Umbilical cord (tissue), 2 donors: Measurements from ENCODE around the gene TNP2. TPM values are rescaled to one million over a fixed set of nuclear protein-coding genes. Genes with fewer than 3 reads are reported as not detected.

Experiments
- DNase-seq: peaks from one replicate; pipeline ENCODE4 v3.0.0-alpha.2; 2015; ENCODE audit warnings: low spot score
- total RNA-seq: library from RNA; depleted of rRNA; stranded (reverse); fragments of >200 nt; gene quantifications from one replicate; pipeline ENCODE4 v1.2.3, GENCODE V29; 2014; ENCODE audit warnings: low replicate concordance; ENCODE audit not compliant: insufficient read depth

Gene TNP2
- total RNA-seq, 1 donor from 2014 or later, result 5.3 TPM

- DNase-seq, result no peak
Measured at GRCh38 chr16:11240636-11241473, 28.3 kb downstream of the TNP2 start.

GRCh38 chr16:11239644-11240632 is 29.2 kb downstream of the TNP2 start:
- no peak for DNase-seq

GRCh38 chr16:11238272-11239202 is 30.6 kb downstream of the TNP2 start:
- DNase-seq, result no peak

- no peak for DNase-seq
Measured at GRCh38 chr16:11236461-11237254, 32.5 kb downstream of the TNP2 start.

GRCh38 chr16:11235703-11235991 is 33.5 kb downstream of the TNP2 start:
- DNase-seq, result no peak

- no peak for DNase-seq
Measured at GRCh38 chr16:11234884-11235702, 34.0 kb downstream of the TNP2 start.

- no peak for DNase-seq
Measured at GRCh38 chr16:11233727-11234376, 35.3 kb downstream of the TNP2 start.

- DNase-seq, result no peak
Measured at GRCh38 chr16:11232852-11233726, 36.0 kb downstream of the TNP2 start.

- no peak for DNase-seq
Measured at GRCh38 chr16:11232302-11232851, 36.7 kb downstream of the TNP2 start.

GRCh38 chr16:11231367-11231970 is 37.7 kb downstream of the TNP2 start:
- DNase-seq, result no peak

- DNase-seq, result no peak
Measured at GRCh38 chr16:11229906-11230305, 39.2 kb downstream of the TNP2 start.

- DNase-seq, result no peak
Measured at GRCh38 chr16:11229432-11229831, 39.7 kb downstream of the TNP2 start.

- DNase-seq, result no peak
Measured at GRCh38 chr16:11225677-11226549, 43.2 kb downstream of the TNP2 start.

- no peak for DNase-seq
Measured at GRCh38 chr16:11224894-11225676, 44.0 kb downstream of the TNP2 start.

GRCh38 chr16:11224096-11224893 is 44.8 kb downstream of the TNP2 start:
- no peak for DNase-seq
